ENCODE results near the gene PNPLA2. TPM values are rescaled to one million over a fixed set of nuclear protein-coding genes. Genes with fewer than 3 reads are reported as not detected.

The PNPLA2 gene
- total RNA-seq, 1 donor from 2014 or later, result 9.0 TPM

DNA sequence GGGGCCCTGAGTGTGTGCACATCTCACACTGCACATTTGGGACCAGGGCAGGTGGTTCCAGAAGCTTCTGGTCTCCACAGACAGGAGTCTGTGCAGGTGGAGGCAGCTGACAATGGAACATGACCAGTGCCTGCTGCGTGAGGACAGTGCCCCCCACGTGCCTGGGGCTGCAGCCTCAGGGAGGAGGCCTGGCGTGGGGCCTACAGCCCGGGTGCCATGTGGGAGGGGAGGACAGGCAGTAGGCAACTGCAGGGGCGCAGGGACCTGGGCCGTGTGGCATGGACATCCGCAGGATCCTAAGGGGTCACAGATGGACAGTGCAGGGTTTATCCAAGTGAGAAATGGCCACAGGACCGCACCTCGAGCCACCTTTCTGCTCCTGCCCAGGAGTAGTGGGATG lies 52.8 kb downstream of the PNPLA2 start:
- no peak for FAIRE-seq
- H3K36me3 ChIP-seq (ENCODE audit: control insufficient read depth, insufficient read depth, low read length), result peaks cover 1% of the 10 kb centered on the region
- TF ChIP-seq, protein P1, sequence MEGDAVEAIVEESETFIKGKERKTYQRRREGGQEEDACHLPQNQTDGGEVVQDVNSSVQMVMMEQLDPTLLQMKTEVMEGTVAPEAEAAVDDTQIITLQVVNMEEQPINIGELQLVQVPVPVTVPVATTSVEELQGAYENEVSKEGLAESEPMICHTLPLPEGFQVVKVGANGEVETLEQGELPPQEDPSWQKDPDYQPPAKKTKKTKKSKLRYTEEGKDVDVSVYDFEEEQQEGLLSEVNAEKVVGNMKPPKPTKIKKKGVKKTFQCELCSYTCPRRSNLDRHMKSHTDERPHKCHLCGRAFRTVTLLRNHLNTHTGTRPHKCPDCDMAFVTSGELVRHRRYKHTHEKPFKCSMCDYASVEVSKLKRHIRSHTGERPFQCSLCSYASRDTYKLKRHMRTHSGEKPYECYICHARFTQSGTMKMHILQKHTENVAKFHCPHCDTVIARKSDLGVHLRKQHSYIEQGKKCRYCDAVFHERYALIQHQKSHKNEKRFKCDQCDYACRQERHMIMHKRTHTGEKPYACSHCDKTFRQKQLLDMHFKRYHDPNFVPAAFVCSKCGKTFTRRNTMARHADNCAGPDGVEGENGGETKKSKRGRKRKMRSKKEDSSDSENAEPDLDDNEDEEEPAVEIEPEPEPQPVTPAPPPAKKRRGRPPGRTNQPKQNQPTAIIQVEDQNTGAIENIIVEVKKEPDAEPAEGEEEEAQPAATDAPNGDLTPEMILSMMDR (IDR thresholded peaks at IDR 0.05; ENCODE audit: insufficient read depth, low read length, severe bottlenecking), result no peak
- H3K4me3 ChIP-seq (ENCODE audit: low read depth, low read length), result no peak overlapping the region
- no peak for DNase-seq (ENCODE audit: low read depth)
- no peaks in the 10 kb centered on the region for H3K27me3 ChIP-seq (ENCODE audit: control insufficient read depth, insufficient read depth, low read length)

DNA sequence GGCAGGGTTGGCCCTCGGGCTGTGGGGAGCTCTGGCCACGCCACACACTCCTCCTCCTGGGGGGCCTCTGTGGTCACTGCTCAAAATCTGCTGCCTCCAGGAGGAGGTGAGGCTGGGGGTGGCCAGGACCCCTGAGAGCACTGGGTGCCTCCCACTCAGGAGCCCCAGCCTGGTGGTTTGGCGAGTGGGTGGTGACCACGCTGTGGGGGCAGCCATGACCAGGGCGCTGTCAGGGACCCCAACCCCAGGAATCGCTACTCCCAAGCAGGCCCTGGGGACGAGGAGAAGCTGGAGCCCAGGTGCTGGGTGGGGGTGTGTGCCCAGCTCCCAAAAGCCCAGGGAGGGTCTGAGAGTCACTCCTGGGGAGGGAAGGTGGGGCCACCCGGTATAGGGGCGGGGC lies 54.1 kb downstream of the PNPLA2 start:
- TF ChIP-seq, protein P1 (IDR thresholded peaks at IDR 0.05; ENCODE audit: insufficient read depth, low read length, severe bottlenecking), result no peak
- no peak overlapping the region for H3K4me3 ChIP-seq (ENCODE audit: low read depth, low read length)
- DNase-seq (ENCODE audit: low read depth), result no peak
- peaks cover 2% of the 10 kb centered on the region for H3K36me3 ChIP-seq (ENCODE audit: control insufficient read depth, insufficient read depth, low read length)
- no peaks in the 10 kb centered on the region for H3K27me3 ChIP-seq (ENCODE audit: control insufficient read depth, insufficient read depth, low read length)
- FAIRE-seq, result no peak

DNA sequence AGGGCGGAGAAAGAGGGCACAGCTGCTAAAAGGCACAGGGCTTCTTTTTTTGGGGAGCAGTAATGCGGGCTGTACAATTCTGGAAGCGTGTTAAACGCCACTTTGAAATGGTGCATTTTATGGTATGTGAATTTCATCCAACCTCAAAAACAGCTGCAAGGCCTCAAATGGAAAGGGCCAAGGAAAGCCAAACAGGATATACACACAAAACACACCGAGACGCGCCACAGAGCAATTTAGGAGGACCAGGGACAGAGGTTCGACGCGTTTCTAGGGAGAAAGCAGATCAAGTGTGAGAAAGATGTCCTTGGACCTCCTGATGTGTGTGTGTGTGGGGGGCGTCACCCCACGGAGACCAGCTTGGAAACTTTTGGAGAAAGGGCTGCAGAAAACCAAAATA lies 55.0 kb downstream of the PNPLA2 start:
- H3K27me3 ChIP-seq (ENCODE audit: control insufficient read depth, insufficient read depth, low read length), result no peaks in the 10 kb centered on the region
- H3K4me3 ChIP-seq (ENCODE audit: low read depth, low read length), result no peak overlapping the region
- no peak for FAIRE-seq
- TF ChIP-seq, protein P1 (IDR thresholded peaks at IDR 0.05; ENCODE audit: insufficient read depth, low read length, severe bottlenecking), result no peak
- no peak for DNase-seq (ENCODE audit: low read depth)
- peaks cover 3% of the 10 kb centered on the region for H3K36me3 ChIP-seq (ENCODE audit: control insufficient read depth, insufficient read depth, low read length)

Other genes starting within 250 kb of the PNPLA2 start
- gene PHRF1, start 242.4 kb upstream of the PNPLA2 start, total RNA-seq, result 21.1 and 26.1 TPM in 2 replicates
- gene IRF7, start 203.0 kb upstream of the PNPLA2 start, total RNA-seq, result 15.3 and 18.2 TPM in 2 replicates
- not detected in 2 replicates for gene CDHR5, start 194.0 kb upstream of the PNPLA2 start, total RNA-seq
- gene SCT, start 191.7 kb upstream of the PNPLA2 start, total RNA-seq, result not detected in 2 replicates
- gene DRD4, start 181.6 kb upstream of the PNPLA2 start, total RNA-seq, result 0.13 TPM in 1 of 2 replicates, not detected in the other
- 23.4 and 26.9 TPM in 2 replicates for gene DEAF1, start 123.7 kb upstream of the PNPLA2 start, total RNA-seq
- 9.0 and 28.8 TPM in 2 replicates for gene TMEM80, start 123.1 kb upstream of the PNPLA2 start, total RNA-seq
- 105 and 169 TPM in 2 replicates for gene EPS8L2, start 112.7 kb upstream of the PNPLA2 start, total RNA-seq
- gene TALDO1, start 71.5 kb upstream of the PNPLA2 start, total RNA-seq, result 251 and 253 TPM in 2 replicates
- gene GATD1, start 41.4 kb upstream of the PNPLA2 start, total RNA-seq, result 17.9 and 18.7 TPM in 2 replicates
- gene CEND1, start 28.8 kb upstream of the PNPLA2 start, total RNA-seq, result not detected in 2 replicates
- 4.4 and 5.3 TPM in 2 replicates for gene SLC25A22, start 20.6 kb upstream of the PNPLA2 start, total RNA-seq
- gene PIDD1, start 13.7 kb upstream of the PNPLA2 start, total RNA-seq, result 4.4 and 5.0 TPM in 2 replicates
- 211 and 353 TPM in 2 replicates for gene RPLP2, start 8.9 kb upstream of the PNPLA2 start, total RNA-seq
- 0.51 and 0.53 TPM in 2 replicates for gene CRACR2B, start 9.0 kb downstream of the PNPLA2 start, total RNA-seq
- 321 and 324 TPM in 2 replicates for gene CD151, start 14.0 kb downstream of the PNPLA2 start, total RNA-seq
- 8.7 and 51.6 TPM in 2 replicates for gene POLR2L, start 23.6 kb downstream of the PNPLA2 start, total RNA-seq
- 50.8 and 71.6 TPM in 2 replicates for gene TSPAN4, start 23.9 kb downstream of the PNPLA2 start, total RNA-seq
- gene CHID1, start 91.9 kb downstream of the PNPLA2 start, total RNA-seq, result 34.1 and 42.6 TPM in 2 replicates
- 9.5 and 17.8 TPM in 2 replicates for gene AP2A2, start 107.0 kb downstream of the PNPLA2 start, total RNA-seq
- gene MUC6, start 217.8 kb downstream of the PNPLA2 start, total RNA-seq, result under 0.01 TPM in 1 of 2 replicates, not detected in the other